Endothelial cell of umbilical vein (primary cell): Measurements from ENCODE around the gene POLN. TPM values are rescaled to one million over a fixed set of nuclear protein-coding genes. Genes with fewer than 3 reads are reported as not detected.

ENCODE experiments used
- BruUV-seq: library from RNA; stranded (reverse); fragments of 400-500 nt; replicated peaks from 2 replicates; lab custom pipeline; 2021; lab: Mats Ljungman, UMichigan
- CTCF ChIA-PET: fragments of 300-600, 350-600 bp; sonication (Branson Sonifier 250); formaldehyde crosslinking; loops from one replicate; lab custom pipeline; 2021; ENCODE audit warnings: antibody characterized with exemption, inconsistent platforms; lab: Charles Lee
- POLR2A ChIA-PET: fragments of 300-600, 350-600 bp; sonication (Branson Sonifier 250); formaldehyde crosslinking; loops from one replicate; lab custom pipeline; 2021; ENCODE audit warnings: antibody characterized with exemption, inconsistent platforms; lab: Charles Lee
- DNase-seq: peaks from one replicate; pipeline ENCODE4 v3.0.0-alpha.2; 2011; ENCODE audit warnings: low read depth, low spot score
- FAIRE-seq: peaks from 2 replicates; lab custom pipeline; 2011; peaks lifted over from hg19 to GRCh38; lab: Jason Lieb, UNC
- H2AFZ ChIP-seq: 2 replicates; pipeline ENCODE4 v1.6.0; 2012; ENCODE audit warnings: low read depth, low read length, control low read depth, inconsistent platforms
- H3K27ac ChIP-seq: 2 replicates; pipeline ENCODE4 v1.5.1; 2011; ENCODE audit warnings: low read depth, mild to moderate bottlenecking, control low read depth, low read length, moderate library complexity; ENCODE audit not compliant: insufficient read depth
- H3K27me3 ChIP-seq, 2 experiments: 2 replicates each; pipeline versions ENCODE4 v1.6.0 to v1.6.1; 2011; ENCODE audit warnings: low read length in 2 of 2, mixed read lengths in 1 of 2; ENCODE audit not compliant: control insufficient read depth in 2 of 2, insufficient read depth in 2 of 2
- H3K36me3 ChIP-seq, 2 experiments: 2 replicates in 1 of 2; 3 replicates in 1 of 2; pipeline ENCODE4 v1.5.1; 2011; ENCODE audit warnings: low read length in 2 of 2, mild to moderate bottlenecking in 1 of 2, moderate library complexity in 1 of 2; ENCODE audit not compliant: control insufficient read depth in 2 of 2, insufficient read depth in 2 of 2; ENCODE audit errors: extremely low read depth in 1 of 2
- H3K4me1 ChIP-seq: 3 replicates; pipeline ENCODE4 v1.5.1; 2011; ENCODE audit warnings: mild to moderate bottlenecking, low read length; ENCODE audit not compliant: control insufficient read depth, insufficient read depth; ENCODE audit errors: extremely low read depth
- H3K4me2 ChIP-seq: 2 replicates; pipeline ENCODE4 v1.6.1; 2011; ENCODE audit warnings: low read length, control low read depth, mixed read lengths; ENCODE audit not compliant: insufficient read depth
- H3K4me3 ChIP-seq, 3 experiments: fragments of 200-600 bp in 1 of 3; sonication (generic), shearing (Covaris generic) in 1 of 3; replicated peaks in 1 of 3; 2 replicates each; pipeline ENCODE4 v1.5.1; 2011 to 2016; ENCODE audit warnings: control low read depth in 3 of 3, low read length in 3 of 3, mild to moderate bottlenecking in 2 of 3, inconsistent platforms in 1 of 3, low read depth in 1 of 3, moderate library complexity in 1 of 3; ENCODE audit not compliant: insufficient read depth in 1 of 3
- H3K79me2 ChIP-seq: 2 replicates; pipeline ENCODE4 v1.6.0; 2012; ENCODE audit warnings: low read length, inconsistent platforms; ENCODE audit not compliant: control insufficient read depth, insufficient read depth
- H3K9ac ChIP-seq: replicated peaks from 2 replicates; pipeline ENCODE3; 2011; ENCODE audit warnings: low read length, control low read depth; ENCODE audit not compliant: insufficient read depth; ENCODE audit errors: extremely low read depth
- H3K9me1 ChIP-seq: replicated peaks from 3 replicates; pipeline ENCODE4 v1.6.0; 2011; ENCODE audit warnings: mild to moderate bottlenecking, low read length; ENCODE audit not compliant: control insufficient read depth, insufficient read depth; ENCODE audit errors: extremely low read depth
- H3K9me3 ChIP-seq: replicated peaks from 2 replicates; pipeline ENCODE4 v1.5.1; 2012; ENCODE audit warnings: low read length, inconsistent platforms; ENCODE audit not compliant: control insufficient read depth, insufficient read depth
- H4K20me1 ChIP-seq: replicated peaks from 2 replicates; pipeline ENCODE3; 2011; ENCODE audit warnings: mild to moderate bottlenecking, low read length; ENCODE audit not compliant: control insufficient read depth, insufficient read depth; ENCODE audit errors: extremely low read depth
- EZH2 ChIP-seq: IDR thresholded peaks from 2 replicates; pipeline ENCODE4 v1.6.1; 2012; ENCODE audit warnings: borderline replicate concordance, low read depth, mild to moderate bottlenecking, moderate library complexity, low read length, inconsistent platforms; ENCODE audit not compliant: severe bottlenecking
- FOS ChIP-seq: IDR thresholded peaks from 2 replicates; pipeline ENCODE4 v1.6.1; 2011; ENCODE audit warnings: mild to moderate bottlenecking, low read length, moderate library complexity, borderline replicate concordance; ENCODE audit not compliant: insufficient read depth
- GATA2 ChIP-seq: IDR thresholded peaks from 2 replicates; pipeline ENCODE4 v1.7.0; 2011; ENCODE audit warnings: low read depth, mild to moderate bottlenecking, moderate library complexity, mixed read lengths, low read length; ENCODE audit not compliant: insufficient read length, insufficient read depth
- JUN ChIP-seq: IDR thresholded peaks from 2 replicates; pipeline ENCODE4 v1.6.1; 2011; ENCODE audit warnings: borderline replicate concordance, low read depth; ENCODE audit not compliant: insufficient read length, insufficient read depth
- MYC ChIP-seq: IDR thresholded peaks from one replicate; pipeline ENCODE4 v1.6.1; 2011; ENCODE audit warnings: mild to moderate bottlenecking, low read depth, low read length
- POLR2A ChIP-seq: IDR thresholded peaks from 2 replicates; pipeline ENCODE4 v1.6.1; 2012; ENCODE audit warnings: low read depth, mild to moderate bottlenecking, control low read depth, low read length
- POLR2AphosphoS5 ChIP-seq: IDR thresholded peaks from 2 replicates; pipeline ENCODE4 v1.6.1; 2012; ENCODE audit warnings: low read depth, mild to moderate bottlenecking, control low read depth, low read length, moderate library complexity; ENCODE audit not compliant: insufficient read depth
- dilution Hi-C: fragments of 300-500 bp; cut with MboI; formaldehyde crosslinking; loops from one replicate; pipeline ENCODE4 v1.15.0; 2019; ENCODE audit warnings: low sequenced_read_pairs; ENCODE audit not compliant: extremely low pct_ligation_motif_present
- intact Hi-C: fragments of 100-400 bp; cut with micrococcal nuclease; formaldehyde crosslinking; loops from one replicate; pipeline ENCODE4 v1.10.0; 2022
- polyA plus RNA-seq, 4 experiments: library from polyadenylated mRNA; depleted of rRNA in 3 of 4; stranded (reverse) in 3 of 4; unstranded in 1 of 4; fragments of >200 nt; gene quantifications; 2 replicates each; pipeline versions ENCODE4 v1.2.1 to v1.2.3, GENCODE V29; 2011 to 2012; ENCODE audit warnings: missing spikeins in 1 of 4
- total RNA-seq: library from RNA; stranded (reverse); gene quantifications from 2 replicates; pipeline ENCODE4 v1.2.3, GENCODE V29; 2021
- TF ChIP-seq, protein P1 (sequence below): IDR thresholded peaks from 2 replicates; pipeline ENCODE4 v1.6.1; 2011; ENCODE audit not compliant: insufficient read depth, insufficient read length
- TF ChIP-seq, protein P2 (sequence below), 2 donors: IDR thresholded peaks; 1 replicate in 1 of 2; 2 replicates in 1 of 2; pipeline ENCODE4 v1.5.1; 2011; ENCODE audit warnings: low read length in 2 of 2, mild to moderate bottlenecking in 2 of 2, moderate library complexity in 2 of 2, control low read depth in 1 of 2, inconsistent platforms in 1 of 2, low read depth in 1 of 2; ENCODE audit not compliant: insufficient read depth in 1 of 2; ENCODE audit errors: extremely low read depth in 1 of 2

POLN gene
- total and polyA plus RNA-seq, 2 donors (not counting 3 experiments of a cell fraction or from before 2014, with no cell fraction given) = 1.3 to 4.2 TPM

DNA sequence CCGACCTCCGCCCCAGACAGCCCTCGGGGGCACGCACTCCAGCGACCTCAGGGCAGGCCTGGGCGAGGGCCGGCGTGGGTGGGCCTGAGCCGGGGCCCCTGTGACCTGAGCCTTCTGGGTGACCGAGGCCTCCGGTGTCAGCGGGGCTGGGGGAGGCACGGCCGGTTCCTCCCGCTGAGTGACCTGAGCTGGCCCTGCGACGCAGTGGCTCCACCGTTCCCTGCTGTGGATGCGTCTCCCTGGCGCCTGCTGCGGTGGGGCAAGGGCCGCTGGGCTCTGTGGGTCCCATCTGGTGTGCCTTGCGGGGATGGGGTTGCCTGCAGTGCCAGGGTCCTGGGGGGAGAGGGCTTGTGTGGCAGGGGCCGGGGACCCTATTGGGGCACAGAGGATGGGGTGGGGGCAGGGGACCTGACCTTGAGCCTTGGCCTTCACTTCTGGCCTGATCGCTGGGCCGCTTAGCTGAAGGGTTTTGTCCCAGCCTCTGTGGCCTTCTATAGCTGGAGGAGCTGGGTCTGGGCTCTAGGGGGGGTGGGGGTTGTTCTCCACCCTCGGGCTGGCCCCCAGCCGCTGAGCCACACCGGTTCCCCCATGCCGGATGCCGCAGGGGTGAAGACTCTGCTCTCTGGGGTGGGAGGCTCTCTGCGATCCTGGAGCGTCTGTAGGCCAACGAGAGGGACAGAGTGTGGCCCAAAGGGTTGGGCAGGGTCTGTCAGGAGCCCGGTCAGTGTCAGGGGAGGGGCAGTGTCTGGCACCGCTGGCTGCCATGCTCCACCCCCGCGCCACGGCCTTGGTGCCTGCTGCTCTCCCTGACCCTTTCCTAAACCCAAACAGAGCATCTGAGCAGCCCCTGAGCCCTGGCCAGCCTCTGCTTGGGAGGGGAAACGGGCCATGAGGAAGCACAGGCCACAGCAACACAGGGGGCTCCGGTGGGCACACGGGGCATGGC, 180.5 kb downstream of the POLN start:
- no peak for DNase-seq
- ChIA-PET POLR2A (no interaction called here), CTCF (no interaction called here)
- Histone ChIP-seq H3K36me3 (no peaks in the 10 kb centered on the region), H3K27ac (no peak overlapping the region), H2AFZ (no peak overlapping the region), H3K9ac (no peak overlapping the region), H3K4me1 (no peaks in the 10 kb centered on the region), H3K9me1 (no peaks in the 10 kb centered on the region), H3K9me3 (no peaks in the 10 kb centered on the region), H4K20me1 (no peaks in the 10 kb centered on the region), H3K4me2 (no peak overlapping the region), H3K79me2 (no peaks in the 10 kb centered on the region), H3K27me3 (peaks cover 18 to 33% of the 10 kb centered on the region in 2 experiments), H3K4me3 (no peak overlapping the region)
- no peak for TF ChIP-seq POLR2A
- TF ChIP-seq POLR2AphosphoS5 = no peak
- TF ChIP-seq FOS = no peak
- TF ChIP-seq, protein P1, sequence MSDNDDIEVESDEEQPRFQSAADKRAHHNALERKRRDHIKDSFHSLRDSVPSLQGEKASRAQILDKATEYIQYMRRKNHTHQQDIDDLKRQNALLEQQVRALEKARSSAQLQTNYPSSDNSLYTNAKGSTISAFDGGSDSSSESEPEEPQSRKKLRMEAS = no peak
- no peak for TF ChIP-seq JUN
- no peak for TF ChIP-seq GATA2
- TF ChIP-seq, protein P2, sequence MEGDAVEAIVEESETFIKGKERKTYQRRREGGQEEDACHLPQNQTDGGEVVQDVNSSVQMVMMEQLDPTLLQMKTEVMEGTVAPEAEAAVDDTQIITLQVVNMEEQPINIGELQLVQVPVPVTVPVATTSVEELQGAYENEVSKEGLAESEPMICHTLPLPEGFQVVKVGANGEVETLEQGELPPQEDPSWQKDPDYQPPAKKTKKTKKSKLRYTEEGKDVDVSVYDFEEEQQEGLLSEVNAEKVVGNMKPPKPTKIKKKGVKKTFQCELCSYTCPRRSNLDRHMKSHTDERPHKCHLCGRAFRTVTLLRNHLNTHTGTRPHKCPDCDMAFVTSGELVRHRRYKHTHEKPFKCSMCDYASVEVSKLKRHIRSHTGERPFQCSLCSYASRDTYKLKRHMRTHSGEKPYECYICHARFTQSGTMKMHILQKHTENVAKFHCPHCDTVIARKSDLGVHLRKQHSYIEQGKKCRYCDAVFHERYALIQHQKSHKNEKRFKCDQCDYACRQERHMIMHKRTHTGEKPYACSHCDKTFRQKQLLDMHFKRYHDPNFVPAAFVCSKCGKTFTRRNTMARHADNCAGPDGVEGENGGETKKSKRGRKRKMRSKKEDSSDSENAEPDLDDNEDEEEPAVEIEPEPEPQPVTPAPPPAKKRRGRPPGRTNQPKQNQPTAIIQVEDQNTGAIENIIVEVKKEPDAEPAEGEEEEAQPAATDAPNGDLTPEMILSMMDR (IDR thresholded peaks at IDR 0.05; ENCODE audit: extremely low read depth in 1 of 2, insufficient read depth in 1 of 2, low read depth in 1 of 2, low read length in 2 of 2) = no peak
- no peak for TF ChIP-seq EZH2
- TF ChIP-seq MYC = no peak
- dilution Hi-C loops = no loop called here
- BruUV-seq = no TSS peak
- no peak for FAIRE-seq
- intact Hi-C loops = no loop called here
